ENCODE measurements around the gene DUSP2.

The DUSP2 gene

GRCh38 chr2:96131152-96131812 is 14.0 kb downstream of the DUSP2 start:
- DNase-seq (ENCODE audit: low read depth) = no peak

- no peak for DNase-seq (ENCODE audit: low read depth)
These were observed 14.8 kb downstream of the DUSP2 start for GRCh38 chr2:96130483-96130882.

- DNase-seq (ENCODE audit: low read depth) = no peak
These were observed 15.6 kb downstream of the DUSP2 start for GRCh38 chr2:96129528-96130120.

- DNase-seq (ENCODE audit: low read depth) = no peak
These were observed 16.8 kb downstream of the DUSP2 start for GRCh38 chr2:96128456-96128855.

- DNase-seq (ENCODE audit: low read depth) = no peak
These were observed 20.6 kb downstream of the DUSP2 start for GRCh38 chr2:96124406-96125265.

GRCh38 chr2:96123936-96124335 is 21.3 kb downstream of the DUSP2 start:
- no peak for DNase-seq (ENCODE audit: low read depth)

- no peak for DNase-seq (ENCODE audit: low read depth)
These were observed 21.9 kb downstream of the DUSP2 start for GRCh38 chr2:96123290-96123689.

- no peak for DNase-seq (ENCODE audit: low read depth)
These were observed 22.8 kb downstream of the DUSP2 start for GRCh38 chr2:96122391-96122790.

- DNase-seq (ENCODE audit: low read depth) = no peak
These were observed 23.8 kb downstream of the DUSP2 start for GRCh38 chr2:96121414-96121813.

GRCh38 chr2:96120991-96121390 is 24.2 kb downstream of the DUSP2 start:
- DNase-seq (ENCODE audit: low read depth) = no peak

- DNase-seq (ENCODE audit: low read depth) = no peak
These were observed 25.0 kb downstream of the DUSP2 start for GRCh38 chr2:96120091-96120720.

GRCh38 chr2:96119389-96119751 is 25.9 kb downstream of the DUSP2 start:
- DNase-seq (ENCODE audit: low read depth) = no peak

- no peak for DNase-seq (ENCODE audit: low read depth)
These were observed 26.4 kb downstream of the DUSP2 start for GRCh38 chr2:96118698-96119388.

GRCh38 chr2:96117701-96118588 is 27.3 kb downstream of the DUSP2 start:
- no peak for DNase-seq (ENCODE audit: low read depth)

- DNase-seq (ENCODE audit: low read depth) = no peak
These were observed 28.2 kb downstream of the DUSP2 start for GRCh38 chr2:96116879-96117533.

- DNase-seq (ENCODE audit: low read depth) = no peak
These were observed 28.8 kb downstream of the DUSP2 start, which contains the start of gene ADRA2B for GRCh38 chr2:96116424-96116878. TSS of gene ADRA2B (minus strand) at chr2:96116571. CDS start at chr2:96116149, 422 bp downstream.

- no peak for DNase-seq (ENCODE audit: low read depth)
These were observed 29.4 kb downstream of the DUSP2 start for GRCh38 chr2:96115631-96116423.

- no peak for DNase-seq (ENCODE audit: low read depth)
These were observed 30.2 kb downstream of the DUSP2 start for GRCh38 chr2:96114903-96115581.

- DNase-seq (ENCODE audit: low read depth) = no peak
These were observed 30.7 kb downstream of the DUSP2 start for GRCh38 chr2:96114546-96114902.

Data from non-pigmented ciliary epithelial cell (primary cell).